Activated B cell treated with CpG ODN at 0.5 μM for 24 hours (primary cell): ENCODE measurements around the gene VWA7. TPM values are rescaled to one million over a fixed set of nuclear protein-coding genes. Genes with fewer than 3 reads are reported as not detected.
"Not testable (repeated sequence)": the region's sequence is repeated elsewhere in the genome, so short reads cannot be mapped to it uniquely, and the experiment has no call there.

Experiments used
- ATAC-seq: fragments of 200-7000 bp; cut with Tn5 transposase; one replicate; pipeline ENCODE4 v1.10.0; 2021; ENCODE audit warnings: low read depth, mild to moderate bottlenecking, moderate library complexity
- CTCF ChIA-PET: fragments of 350-600 bp; sonication (Branson Sonifier 250); formaldehyde crosslinking; loops from one replicate; lab custom pipeline; 2021; ENCODE audit warnings: antibody characterized with exemption; lab: Charles Lee
- POLR2A ChIA-PET: fragments of 350-600 bp; sonication (Branson Sonifier 250); formaldehyde crosslinking; loops from one replicate; lab custom pipeline; 2021; ENCODE audit warnings: antibody characterized with exemption; lab: Charles Lee
- DNase-seq: peaks from one replicate; pipeline ENCODE4 v3.0.0; 2022
- H3K27ac Mint-ChIP-seq: one replicate; pipeline ENCODE4 v1.8.0; 2020; ENCODE audit warnings: mixed read lengths
- H3K27me3 Mint-ChIP-seq: one replicate; pipeline ENCODE4 v1.8.0; 2021; ENCODE audit warnings: mixed read lengths
- H3K36me3 Mint-ChIP-seq: one replicate; pipeline ENCODE4 v1.8.0; 2021; ENCODE audit warnings: low read depth, mixed read lengths
- H3K4me1 Mint-ChIP-seq: one replicate; pipeline ENCODE4 v1.8.0; 2021; ENCODE audit warnings: mixed read lengths
- H3K4me3 Mint-ChIP-seq: one replicate; pipeline ENCODE4 v1.8.0; 2020; ENCODE audit warnings: mild to moderate bottlenecking, mixed read lengths
- H3K9me3 Mint-ChIP-seq: one replicate; pipeline ENCODE4 v1.8.0; 2020; ENCODE audit warnings: mixed read lengths
- CTCF ChIP-seq: fragments of 200-600 bp; IDR thresholded peaks from one replicate; pipeline ENCODE4 v1.8.0; 2022; ENCODE audit warnings: antibody characterized with exemption, mild to moderate bottlenecking
- intact Hi-C: fragments of 100-400 bp; cut with micrococcal nuclease; formaldehyde crosslinking; loops from one replicate; pipeline ENCODE4 v1.15.1; 2024
- total RNA-seq: library from RNA; stranded (reverse); gene quantifications from 2 replicates; pipeline ENCODE4 v1.2.3, GENCODE V29; 2022

The VWA7 gene
- total RNA-seq, 1 donor from 2014 or later, result 2.9 TPM

GRCh38 chr6:31794294-31794865, 17.3 kb upstream of the VWA7 start:
- no peak for TF ChIP-seq CTCF

GRCh38 chr6:31793927-31794245, 16.8 kb upstream of the VWA7 start:
- Mint-ChIP-seq H3K4me1 (peaks cover 77% of the 10 kb centered on the region), H3K27ac (peak overlapping the region; percentile 98), H3K4me3 (peak overlapping the region; percentile 98), H3K36me3 (peaks cover 46% of the 10 kb centered on the region)
- H3K9me3 Mint-ChIP-seq, ATAC-seq, H3K27me3 Mint-ChIP-seq, CTCF ChIA-PET, DNase-seq: not testable (repeated sequence)
- intact Hi-C loops, result loop anchor here (1.0 to 2.0 kb wide), 4 partner anchors 17 to 69 kb away; partner anchors contain the start of genes NEU1 and VWA7
- POLR2A ChIA-PET, result interaction anchor here (0.7 to 4.0 kb wide), 2 partner anchors 64 to 211 kb away, joined by 6 to 19 read pairs; partner anchors contain the start of genes DDAH2 and LTB

More at GRCh38 chr6:31794294-31794865, 17.3 kb upstream of the VWA7 start:
- ChIA-PET POLR2A (interaction anchor here (0.6 to 5.9 kb wide), 14 partner anchors 12 to 129 kb away, joined by 3 to 103 read pairs (median 8); partner anchors contain the start of genes CLIC1, CSNK2B, DDAH2 and GPANK1), CTCF (interaction anchor here (1.8 to 2.9 kb wide), 3 partner anchors 12 to 55 kb away, joined by 5 to 20 read pairs (median 9); partner anchors contain the start of genes HSPA1A, HSPA1L, LSM2 and MSH5)
- peak overlapping the region; percentile 98 for H3K4me3 Mint-ChIP-seq
- no peaks in the 10 kb centered on the region for H3K27me3 Mint-ChIP-seq
- ATAC-seq (no peak), DNase-seq (no peak)
- no peaks in the 10 kb centered on the region for H3K9me3 Mint-ChIP-seq
- peaks cover 75% of the 10 kb centered on the region for H3K4me1 Mint-ChIP-seq
- peak overlapping the region; percentile 98 for H3K27ac Mint-ChIP-seq
- intact Hi-C loops, result loop anchor here (1.0 to 2.0 kb wide), 4 partner anchors 17 to 68 kb away; partner anchors contain the start of genes NEU1 and VWA7
- H3K36me3 Mint-ChIP-seq, result peaks cover 44% of the 10 kb centered on the region

- Mint-ChIP-seq H3K4me1 (peaks cover 76% of the 10 kb centered on the region), H3K4me3 (no peak overlapping the region), H3K9me3 (no peaks in the 10 kb centered on the region), H3K27ac (peak overlapping the region; percentile 46), H3K27me3 (no peaks in the 10 kb centered on the region), H3K36me3 (peaks cover 46% of the 10 kb centered on the region)
- CTCF ChIA-PET, result no interaction called here
- DNase-seq (no peak), ATAC-seq (no peak)
- intact Hi-C loops, result no loop called here
- TF ChIP-seq CTCF, result no peak
- POLR2A ChIA-PET, result interaction anchor here (2.0 to 4.0 kb wide), 2 partner anchors 14 to 62 kb away, joined by 11 to 19 read pairs; partner anchors contain the start of genes DDAH2 and LSM2
These were observed 15.6 kb upstream of the VWA7 start for GRCh38 chr6:31792761-31793171.

GRCh38 chr6:31792090-31792374, 14.9 kb upstream of the VWA7 start:
- intact Hi-C loops, result no loop called here
- POLR2A ChIA-PET, result interaction anchor here (2.0 to 4.4 kb wide), 2 partner anchors 14 to 53 kb away, joined by 11 to 43 read pairs; partner anchors contain the start of genes LSM2 and MSH5

More at GRCh38 chr6:31792090-31792374, 14.9 kb upstream of the VWA7 start:
- TF ChIP-seq CTCF, result no peak
- DNase-seq (no peak), ATAC-seq (no peak)
- Mint-ChIP-seq H3K9me3 (no peaks in the 10 kb centered on the region), H3K27me3 (no peaks in the 10 kb centered on the region), H3K27ac (peak overlapping the region; percentile 46), H3K36me3 (peaks cover 45% of the 10 kb centered on the region), H3K4me1 (peaks cover 72% of the 10 kb centered on the region), H3K4me3 (no peak overlapping the region)
- CTCF ChIA-PET, result interaction anchor here (1.5 kb wide), 1 partner anchor 13 kb away, joined by 5 read pairs; no protein-coding TSS in a partner anchor
